HG03045 (cell line): ENCODE data around the gene EMD.

Source experiments
- ATAC-seq: cut with Tn5 transposase; IDR thresholded peaks from one replicate; pipeline ENCODE4 v1.9.1; 2021; ENCODE audit warnings: mild to moderate bottlenecking, moderate library complexity; ENCODE audit not compliant: unreplicated experiment

The EMD gene

GRCh38 chrX:154355094-154355775, 23.9 kb upstream of the EMD start:
- ATAC-seq, result no peak

GRCh38 chrX:154355776-154356140, 23.3 kb upstream of the EMD start:
- no peak for ATAC-seq

GRCh38 chrX:154356596-154356995, 22.5 kb upstream of the EMD start:
- ATAC-seq, result no peak

- ATAC-seq, result no peak
Observed at GRCh38 chrX:154357205-154357604, 21.9 kb upstream of the EMD start.

GRCh38 chrX:154358011-154358410, 21.1 kb upstream of the EMD start:
- no peak for ATAC-seq

- no peak for ATAC-seq
Observed at GRCh38 chrX:154358829-154359228, 20.3 kb upstream of the EMD start.

- no peak for ATAC-seq
Observed at GRCh38 chrX:154359362-154360154, 19.5 kb upstream of the EMD start.

GRCh38 chrX:154360155-154360713, 18.9 kb upstream of the EMD start:
- no peak for ATAC-seq

GRCh38 chrX:154362085-154362742, 16.9 kb upstream of the EMD start:
- ATAC-seq, result no peak

- no peak for ATAC-seq
Observed at GRCh38 chrX:154363706-154364439, 15.2 kb upstream of the EMD start.

GRCh38 chrX:154365052-154365600, 14.0 kb upstream of the EMD start:
- no peak for ATAC-seq

GRCh38 chrX:154365997-154366665, 13.0 kb upstream of the EMD start:
- no peak for ATAC-seq

- no peak for ATAC-seq
Observed at GRCh38 chrX:154366666-154367055, 12.4 kb upstream of the EMD start.

GRCh38 chrX:154367474-154368308, 11.4 kb upstream of the EMD start:
- ATAC-seq, result no peak

GRCh38 chrX:154368630-154369448, 10.3 kb upstream of the EMD start:
- ATAC-seq, result peak; percentile 31

GRCh38 chrX:154369449-154370299, 9.4 kb upstream of the EMD start:
- ATAC-seq, result no peak

GRCh38 chrX:154370300-154371016, 8.6 kb upstream of the EMD start:
- no peak for ATAC-seq
